ENCODE data around the gene NLRP9. TPM values are rescaled to one million over a fixed set of nuclear protein-coding genes. Genes with fewer than 3 reads are reported as not detected.

Gene NLRP9
- total and polyA plus RNA-seq, 2 of the 4 experiments (the other 2 are of a cell fraction), result not detected

GRCh38 chr19:55703790-55704215 lies 34.4 kb downstream of the NLRP9 start:
- DNase-seq (no peak), ATAC-seq (ENCODE audit: low read depth) (peak; percentile 60)
- Histone ChIP-seq H4K20me1 (ENCODE audit: insufficient read depth, low read length) (no peaks in the 10 kb centered on the region; the same call in 1 of the 2 replicates), H3K36me3 (ENCODE audit: control insufficient read depth, insufficient read depth, low read length) (peaks cover 15% of the 10 kb centered on the region), H3K27me3 (ENCODE audit: control insufficient read depth, insufficient read depth, low read length) (no peaks in the 10 kb centered on the region), H2AK9ac (replicated peaks; ENCODE audit: low read depth, low read length, poor library complexity) (no peak overlapping the region), H3K4me1 (ENCODE audit: control insufficient read depth, insufficient read depth, low read length) (no peaks in the 10 kb centered on the region), H2AK5ac (ENCODE audit: low read depth, low read length) (no peak overlapping the region), H2BK20ac (ENCODE audit: low read depth, low read length) (no peak overlapping the region), H3K4me3 (ENCODE audit: insufficient read depth, low read depth, low read length) (no peak overlapping the region), H3K4ac (ENCODE audit: low read depth, low read length) (no peak overlapping the region), H3K9me1 (ENCODE audit: insufficient read depth, low read length) (no peaks in the 10 kb centered on the region), H3K23ac (ENCODE audit: low read depth, low read length) (no peak overlapping the region), H3K9me3 (ENCODE audit: control insufficient read depth, insufficient read depth, low read length) (peaks cover 5% of the 10 kb centered on the region), H3K4me2 (ENCODE audit: low read depth, low read length) (no peak overlapping the region), H3K18ac (ENCODE audit: low read depth, low read length) (no peak overlapping the region), H4K5ac (ENCODE audit: low read depth, low read length) (no peak overlapping the region), H3K56ac (ENCODE audit: extremely low read depth, insufficient read depth, low read length) (no peak overlapping the region), H2BK120ac (ENCODE audit: low read depth, low read length) (no peak overlapping the region), H3K27ac (ENCODE audit: insufficient read depth, low read length) (no peak overlapping the region), H4K91ac (ENCODE audit: insufficient read depth, low read depth, low read length) (no peak overlapping the region), H2AFZ (replicated peaks; ENCODE audit: low read length, poor library complexity) (no peak overlapping the region), H3K79me1 (ENCODE audit: low read depth in 1 of 2, low read length in 2 of 2) (no peaks in the 10 kb centered on the region), H2BK5ac (ENCODE audit: low read depth, low read length, poor library complexity, severe bottlenecking) (no peak overlapping the region), H3K14ac (replicated peaks; ENCODE audit: low read depth, low read length) (no peak overlapping the region), H3K9ac (ENCODE audit: low read depth, low read length) (no peak overlapping the region), H4K8ac (ENCODE audit: low read depth in 2 of 2, low read length in 2 of 2) (no peak overlapping the region), H2BK15ac (ENCODE audit: low read depth, low read length) (no peak overlapping the region)
- CTCF ChIA-PET, result no interaction called here
- in situ Hi-C loops (cut with MboI; ENCODE audit: low sequenced_read_pairs) (no loop called here), dilution Hi-C loops (cut with HindIII; ENCODE audit: low sequenced_read_pairs, unreplicated experiment) (no loop called here), intact Hi-C loops (cut with micrococcal nuclease) (no loop called here)
- no TSS peak for BruUV-seq (replicated peaks)
- no peak for TF ChIP-seq CHD1 (IDR thresholded peaks at IDR 0.05; ENCODE audit: low read depth, low read length)
- peak; percentile 46 for TF ChIP-seq CTCF (conservative IDR thresholded peaks at IDR 0.05; ENCODE audit: low read depth, low read length)
- POLR2A ChIA-PET (ENCODE audit: unreplicated experiment), result no interaction called here
- whole genome bisulfite sequencing, 2 experiments (ENCODE audit: extremely low coverage in 2 of 2, insufficient read length in 1 of 2), result 50% methylated on average over 31 of the region's 38 CpGs; no CpG with 5 or more reads in 1 of the 2 experiments

Measured in IMR-90 (cell line).